ENCODE results near the gene ROBO3.

ROBO3 gene

DNA sequence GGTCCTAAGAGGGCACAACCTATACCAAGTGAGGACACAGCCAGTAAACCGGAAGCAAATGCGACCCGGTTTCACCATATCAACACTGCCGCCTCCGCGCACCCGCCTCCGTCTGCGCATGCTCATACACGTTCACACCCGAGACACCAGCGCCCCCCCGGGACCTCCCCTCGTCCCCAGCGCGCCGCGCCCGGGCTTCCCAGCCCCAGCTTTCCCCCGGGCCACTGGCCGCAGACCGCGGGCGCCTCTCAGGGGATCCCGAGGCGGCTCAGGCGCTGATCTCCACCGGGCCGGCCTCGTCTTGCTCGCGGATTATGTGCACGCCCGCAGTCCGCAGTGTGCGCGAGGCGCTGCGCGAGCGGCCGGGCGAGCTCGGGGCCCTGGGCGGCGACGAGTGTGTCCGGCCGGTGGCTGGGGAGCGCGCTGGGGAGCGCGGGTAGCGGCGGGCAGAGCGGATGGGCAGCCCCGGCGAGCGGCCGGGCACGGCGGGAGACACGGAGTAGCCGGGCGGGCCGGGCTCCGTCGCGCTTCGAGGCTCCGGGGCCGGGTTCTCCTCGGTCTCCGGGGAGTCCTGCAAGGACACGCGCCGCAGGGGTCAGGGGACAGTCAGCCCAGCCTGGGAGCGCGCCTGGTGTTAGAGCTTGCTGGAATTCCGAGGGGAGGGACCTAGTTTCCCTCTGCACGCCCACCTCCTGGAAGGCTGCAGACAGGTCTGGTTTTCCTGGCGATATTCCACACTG lies 55.8 kb downstream of the ROBO3 start:
- peak; percentile 15 for DNase-seq

DNA sequence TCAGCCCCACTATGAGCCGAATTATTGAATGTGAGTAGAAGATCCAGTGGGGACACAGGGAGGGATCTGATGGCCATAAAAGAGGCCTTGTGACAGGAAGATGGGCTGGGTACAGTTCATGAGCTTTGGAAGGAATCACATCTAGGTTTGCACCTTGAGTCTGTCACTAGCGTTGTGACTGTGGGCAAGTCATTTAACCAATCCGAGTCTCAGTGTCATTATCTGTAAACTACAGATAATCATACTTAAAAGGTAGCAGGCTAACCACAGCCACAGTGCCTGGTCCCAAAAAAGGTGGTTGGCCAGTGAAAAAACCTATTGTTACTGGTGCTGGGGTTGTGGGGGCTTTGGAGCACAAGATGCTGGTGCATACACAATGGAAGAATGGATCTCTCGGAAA lies 57.6 kb downstream of the ROBO3 start:
- no peak for DNase-seq

DNA sequence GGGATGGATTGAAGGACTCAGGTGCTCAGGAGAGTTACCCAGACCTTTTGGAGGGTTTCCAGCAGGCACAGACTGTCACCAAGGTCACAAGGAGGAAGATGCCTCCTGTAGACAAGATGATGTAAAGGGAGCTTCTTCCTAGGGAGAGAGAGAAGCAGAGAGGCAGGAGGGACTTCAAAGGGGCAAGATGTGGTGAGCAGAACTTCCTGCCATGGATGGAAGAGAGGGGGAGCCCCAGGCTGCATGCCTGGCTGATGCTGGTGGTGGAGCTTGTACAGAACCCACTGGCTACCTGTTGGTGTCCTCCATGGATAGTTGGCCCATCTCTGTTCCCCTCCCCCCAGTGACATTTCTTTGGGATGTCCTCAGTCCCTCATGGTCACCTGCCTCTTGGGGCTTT lies 58.1 kb downstream of the ROBO3 start:
- no peak for DNase-seq

DNA sequence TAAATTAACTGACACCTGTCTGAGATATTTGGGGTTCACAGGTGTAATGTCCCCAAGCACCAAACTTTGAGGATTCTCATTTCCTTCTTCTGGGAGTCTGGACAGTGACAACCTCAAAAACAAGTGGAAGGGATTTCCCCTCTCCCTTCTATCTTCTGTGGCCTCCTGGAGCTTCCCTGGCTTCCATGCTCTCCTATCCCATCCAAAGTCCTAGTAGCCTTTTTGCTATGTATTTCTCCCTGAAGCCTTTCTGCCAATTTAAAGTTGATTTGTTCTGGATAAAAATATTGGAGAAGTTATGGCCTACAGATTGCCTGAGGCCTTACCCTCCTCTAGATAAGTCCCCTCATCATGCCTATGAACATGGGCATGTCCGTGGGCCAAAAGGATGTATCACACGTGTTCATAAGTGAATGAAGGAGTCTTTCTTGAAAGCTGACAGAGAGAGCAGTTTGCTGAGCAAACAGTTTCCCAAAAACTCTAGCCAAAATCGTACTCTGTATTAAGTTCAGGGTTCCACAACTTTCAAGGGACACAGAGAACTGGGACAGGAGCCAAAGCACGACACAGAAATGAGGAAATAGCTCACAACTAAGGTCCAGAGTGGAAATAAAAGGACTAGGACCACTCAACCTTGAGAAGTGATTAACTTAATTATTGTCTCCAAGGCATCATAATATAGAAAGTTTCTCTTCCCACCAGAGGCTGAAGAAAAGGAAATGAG lies 63.9 kb downstream of the ROBO3 start:
- no peak for DNase-seq

DNA sequence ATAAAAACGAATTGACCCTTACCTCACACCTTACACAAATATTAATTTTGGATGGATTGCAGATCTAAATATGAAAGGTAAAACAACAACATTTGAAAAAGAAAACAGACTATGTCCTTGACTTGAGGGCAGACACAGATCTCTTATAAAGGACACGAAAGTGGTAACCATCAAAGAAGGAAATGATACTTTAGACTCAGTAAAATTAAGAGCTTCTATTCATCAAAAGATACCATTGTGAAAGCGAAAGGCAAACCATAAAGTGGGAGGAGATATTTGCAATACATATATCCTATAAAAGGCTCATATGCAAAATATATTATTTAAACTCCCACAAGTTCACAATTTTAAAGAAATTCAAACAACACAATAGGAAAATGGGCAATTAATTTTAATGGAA lies 65.6 kb downstream of the ROBO3 start:
- DNase-seq, result no peak
